ENCODE data around the gene DPP10. TPM values are rescaled to one million over a fixed set of nuclear protein-coding genes. Genes with fewer than 3 reads are reported as not detected.

The DPP10 gene
- total RNA-seq, 2 donors from 2014 or later, result not detected

DNA sequence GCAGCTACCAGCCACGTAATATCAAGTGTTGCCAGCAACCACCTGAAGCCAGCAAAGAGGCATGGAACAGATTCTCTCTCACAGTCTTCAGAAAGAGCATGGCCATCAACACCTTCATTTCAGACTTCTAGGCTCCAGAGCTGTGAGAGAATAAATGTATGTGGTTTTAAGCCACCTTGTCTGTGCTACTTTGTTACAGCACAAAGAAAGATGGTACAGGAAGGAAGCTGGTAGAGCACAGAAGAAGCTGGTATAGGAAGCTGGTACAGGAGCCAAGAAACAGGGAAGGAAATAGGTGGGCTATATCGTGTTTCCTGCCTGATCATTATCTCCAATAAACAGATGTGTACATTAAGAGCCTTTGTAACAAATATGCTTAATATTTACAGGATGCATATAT, 217.4 kb downstream of the DPP10 start:
- peaks cover 2 to 3% of the 10 kb centered on the region in 2 donors for H3K9me3 Mint-ChIP-seq
- H3K4me1 Mint-ChIP-seq (ENCODE audit: low read depth), result peaks cover 7% of the 10 kb centered on the region
- DNase-seq (no peak), ATAC-seq (replicated peaks in 1 of 2) (no peak)
- peaks cover 22% of the 10 kb centered on the region for H3K27me3 Mint-ChIP-seq (ENCODE audit: low read depth)
- H3K4me3 Mint-ChIP-seq, result no peak overlapping the region
- H3K36me3 Mint-ChIP-seq (ENCODE audit: insufficient read depth in 2 of 2), result peaks cover 2% of the 10 kb centered on the region in 2 donors
- H3K27ac Mint-ChIP-seq, result no peak overlapping the region

DNA sequence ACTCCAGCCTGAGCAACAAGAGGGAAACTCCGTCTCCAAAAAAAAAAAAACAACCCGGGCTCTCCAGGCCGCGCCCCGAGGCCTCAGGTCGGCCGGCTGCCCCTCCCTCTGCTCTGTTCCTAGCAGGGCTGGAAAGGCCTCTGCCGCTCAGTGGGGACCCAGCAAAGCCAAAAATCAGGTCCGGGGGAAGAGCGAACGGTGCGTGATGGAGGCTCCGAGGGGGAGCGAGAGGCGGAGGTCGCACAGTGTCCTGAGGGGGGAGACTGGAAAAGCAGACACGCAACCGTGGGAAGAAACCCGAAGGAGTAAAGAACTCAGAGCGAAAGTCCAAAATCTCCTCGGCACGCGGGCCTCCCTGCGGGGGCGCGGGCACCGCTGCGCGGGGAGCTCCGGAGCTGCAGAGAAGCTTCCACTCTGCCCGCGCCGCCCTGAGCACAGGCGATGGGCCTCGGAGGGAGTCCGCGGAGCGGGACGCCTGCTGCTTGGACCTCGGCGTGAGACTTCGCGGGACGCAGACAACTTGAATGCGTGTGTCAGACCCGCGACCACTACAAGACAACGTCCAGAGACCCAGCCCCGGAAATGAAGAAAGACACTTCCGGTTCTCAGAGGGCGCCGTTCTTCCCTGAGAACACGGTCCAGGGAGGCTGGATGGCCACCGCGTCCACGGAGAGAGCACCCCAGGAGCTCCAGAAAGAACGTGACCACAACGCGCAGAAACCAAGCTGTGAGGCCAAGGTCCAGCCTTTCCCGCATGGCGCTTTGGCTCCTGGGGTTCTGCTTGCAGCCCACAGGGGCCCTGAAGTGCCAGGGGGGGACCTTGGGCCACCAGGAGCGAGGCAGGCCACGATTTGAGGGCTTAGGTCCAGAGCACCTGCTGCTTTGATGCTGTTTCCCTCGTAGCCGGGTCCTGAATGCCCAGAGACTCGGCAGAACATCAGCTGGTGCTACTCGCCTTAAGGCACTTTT, 219.8 kb downstream of the DPP10 start:
- Mint-ChIP-seq H3K4me3 (peak overlapping the region; percentile 86 to 87), H3K4me1 (ENCODE audit: low read depth) (peaks cover 7% of the 10 kb centered on the region), H3K27ac (no peak overlapping the region), H3K9me3 (peaks cover 2% of the 10 kb centered on the region in 2 donors), H3K27me3 (ENCODE audit: low read depth) (peaks cover 11% of the 10 kb centered on the region), H3K36me3 (ENCODE audit: insufficient read depth in 2 of 2) (peaks cover 2% of the 10 kb centered on the region in 2 donors)
- DNase-seq, result peak; percentile 1 to 5
- ATAC-seq (replicated peaks in 1 of 2), result peak in 1 of 2 donors; percentile 67

DNA sequence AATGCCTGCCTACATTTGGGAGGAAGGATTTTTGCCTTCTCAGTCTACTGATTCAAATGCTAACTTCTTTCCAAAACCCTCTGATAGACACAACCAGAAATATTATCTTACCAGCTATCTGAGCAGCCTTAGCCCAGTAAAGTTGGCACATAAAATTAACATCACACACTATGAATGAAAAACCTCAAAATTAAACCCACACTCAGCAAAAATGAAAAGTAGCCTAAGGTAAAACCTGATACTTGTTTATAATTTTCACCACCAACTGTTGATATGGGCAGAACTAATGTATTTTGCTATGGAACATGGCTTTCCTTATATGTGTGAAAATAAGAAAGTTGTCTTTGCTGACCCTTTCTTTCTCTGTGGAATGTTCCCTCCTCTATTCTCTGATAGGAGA, 226.0 kb downstream of the DPP10 start:
- DNase-seq (no peak), ATAC-seq (replicated peaks in 1 of 2) (no peak)
- no peaks in the 10 kb centered on the region for H3K36me3 Mint-ChIP-seq (ENCODE audit: insufficient read depth in 2 of 2)
- H3K9me3 Mint-ChIP-seq, result no peaks in the 10 kb centered on the region
- no peaks in the 10 kb centered on the region for H3K4me1 Mint-ChIP-seq (ENCODE audit: low read depth)
- H3K27me3 Mint-ChIP-seq (ENCODE audit: low read depth), result no peaks in the 10 kb centered on the region
- H3K4me3 Mint-ChIP-seq, result no peak overlapping the region
- H3K27ac Mint-ChIP-seq, result no peak overlapping the region

DNA sequence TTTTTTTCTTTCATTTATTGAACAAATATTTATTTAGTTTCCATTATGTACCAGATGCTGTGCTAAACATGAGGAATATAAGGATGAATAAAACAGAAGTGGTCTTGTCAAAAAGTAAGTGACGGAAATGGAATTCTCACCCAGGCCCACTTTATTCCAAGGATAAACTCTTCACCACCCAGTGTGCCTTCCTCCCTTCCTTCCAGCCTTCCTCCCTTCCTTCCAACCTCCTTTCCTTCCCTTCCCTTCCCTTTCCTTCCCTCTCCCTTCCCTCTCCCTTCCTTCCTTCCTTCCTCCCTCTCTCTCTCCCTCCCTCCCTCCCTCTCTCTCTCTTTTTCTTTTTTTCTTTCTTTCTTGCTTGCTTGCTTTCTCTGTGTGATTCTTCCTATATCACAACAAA, 240.8 kb downstream of the DPP10 start:
- DNase-seq, result no peak
- Mint-ChIP-seq H3K4me3 (no peak overlapping the region), H3K27ac (no peak overlapping the region), H3K4me1 (ENCODE audit: low read depth) (no peaks in the 10 kb centered on the region), H3K9me3 (no peaks in the 10 kb centered on the region), H3K36me3 (ENCODE audit: insufficient read depth in 2 of 2) (no peaks in the 10 kb centered on the region), H3K27me3 (ENCODE audit: low read depth) (no peaks in the 10 kb centered on the region)
- no peak for ATAC-seq (replicated peaks in 1 of 2)

DNA sequence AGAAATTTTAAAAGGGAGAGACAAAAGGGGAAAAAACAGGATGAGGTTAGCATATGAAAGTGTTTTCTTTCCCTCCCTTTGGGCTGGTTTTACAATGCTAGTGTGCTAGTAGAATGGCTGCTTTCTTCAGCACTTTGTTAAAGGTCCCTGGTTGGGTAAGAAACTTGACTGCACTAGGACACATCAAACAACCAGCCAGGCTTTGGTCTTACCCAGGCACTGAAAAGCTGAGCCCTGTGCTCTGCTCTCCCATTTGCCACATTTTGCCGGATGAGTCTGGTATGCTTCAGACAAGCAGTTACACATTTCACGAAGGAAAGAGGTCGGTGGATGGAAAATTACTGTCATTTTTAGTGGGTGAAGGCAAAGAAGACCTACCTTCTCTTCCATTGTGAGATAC, 242.0 kb downstream of the DPP10 start:
- Mint-ChIP-seq H3K27ac (no peak overlapping the region), H3K36me3 (ENCODE audit: insufficient read depth in 2 of 2) (no peaks in the 10 kb centered on the region), H3K27me3 (ENCODE audit: low read depth) (no peaks in the 10 kb centered on the region), H3K4me1 (ENCODE audit: low read depth) (no peaks in the 10 kb centered on the region), H3K9me3 (no peaks in the 10 kb centered on the region), H3K4me3 (peak overlapping the region in 1 of 2 donors; percentile 8)
- ATAC-seq (replicated peaks in 1 of 2) (peak in 1 of 2 donors; percentile 59), DNase-seq (peak in 1 of 2 donors; percentile 9)

DNA sequence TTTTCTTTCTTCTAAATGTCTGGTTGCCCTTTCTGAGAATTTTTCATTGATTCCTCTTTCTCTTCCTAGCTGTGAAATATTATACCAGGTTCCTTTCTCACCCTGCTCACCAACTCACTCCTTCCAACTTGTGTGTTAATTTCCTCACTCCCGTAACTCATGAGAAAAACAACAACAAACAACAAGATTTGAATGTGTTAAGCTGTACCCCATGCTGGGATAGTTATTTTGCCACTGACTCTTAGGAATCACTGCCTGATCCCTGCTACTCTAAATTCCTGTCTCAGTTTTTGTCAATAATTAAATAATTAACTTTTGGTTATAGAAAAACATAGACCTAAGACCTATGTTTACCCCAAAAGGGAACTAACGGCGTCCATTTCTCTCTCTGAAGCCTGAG, 242.7 kb downstream of the DPP10 start:
- Mint-ChIP-seq H3K27me3 (ENCODE audit: low read depth) (no peaks in the 10 kb centered on the region), H3K4me3 (no peak overlapping the region), H3K9me3 (no peaks in the 10 kb centered on the region), H3K36me3 (ENCODE audit: insufficient read depth in 2 of 2) (no peaks in the 10 kb centered on the region), H3K4me1 (ENCODE audit: low read depth) (no peaks in the 10 kb centered on the region), H3K27ac (no peak overlapping the region)
- DNase-seq (no peak), ATAC-seq (replicated peaks in 1 of 2) (no peak)

DNA sequence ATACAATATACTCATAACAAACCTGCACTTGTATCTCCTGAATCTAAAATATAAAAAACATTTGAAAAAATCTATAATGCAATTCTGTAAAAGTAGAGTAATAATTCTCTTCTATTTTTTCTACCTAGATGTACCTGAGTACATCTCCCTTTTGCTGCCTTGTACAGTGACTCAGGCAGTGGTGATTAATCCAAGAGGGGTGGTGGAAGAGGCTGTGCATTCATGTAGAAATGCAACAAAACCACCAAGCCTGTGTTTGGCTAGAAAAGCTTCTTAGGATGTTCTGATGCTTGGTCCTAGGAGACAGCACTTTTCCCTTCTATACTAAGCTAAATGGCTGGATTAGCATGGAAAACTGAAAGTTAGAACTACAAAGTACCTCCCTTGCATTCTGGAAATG, 245.8 kb downstream of the DPP10 start:
- DNase-seq (no peak), ATAC-seq (replicated peaks in 1 of 2) (no peak)
- Mint-ChIP-seq H3K27me3 (ENCODE audit: low read depth) (no peaks in the 10 kb centered on the region), H3K27ac (no peak overlapping the region), H3K36me3 (ENCODE audit: insufficient read depth in 2 of 2) (no peaks in the 10 kb centered on the region), H3K4me1 (ENCODE audit: low read depth) (no peaks in the 10 kb centered on the region), H3K9me3 (peaks cover 6 to 7% of the 10 kb centered on the region in 2 donors), H3K4me3 (no peak overlapping the region)

DNA sequence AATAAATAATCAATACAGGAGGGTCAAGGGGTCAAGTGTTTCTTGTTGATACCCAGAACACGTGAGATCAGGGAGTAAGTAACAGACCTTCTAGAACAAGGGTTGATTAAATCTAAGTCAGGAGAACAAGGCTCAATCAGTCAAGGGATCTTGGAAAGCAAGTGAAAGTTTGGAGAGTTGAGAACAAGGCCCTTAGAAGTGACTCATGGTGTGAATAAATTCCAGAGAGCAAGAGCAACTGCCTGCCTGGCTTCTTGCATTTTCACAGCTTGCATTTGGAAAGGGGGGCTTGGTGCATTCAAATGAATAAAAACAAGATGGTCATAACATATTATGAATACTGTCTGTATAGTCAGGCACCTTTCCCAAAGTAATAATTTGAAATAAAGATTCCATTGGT, 256.1 kb downstream of the DPP10 start:
- no peak for DNase-seq
- no peak for ATAC-seq (replicated peaks in 1 of 2)
- Mint-ChIP-seq H3K36me3 (ENCODE audit: insufficient read depth in 2 of 2) (no peaks in the 10 kb centered on the region), H3K27me3 (ENCODE audit: low read depth) (no peaks in the 10 kb centered on the region), H3K4me3 (no peak overlapping the region), H3K9me3 (peaks cover 1 to 3% of the 10 kb centered on the region in 2 donors), H3K4me1 (ENCODE audit: low read depth) (no peaks in the 10 kb centered on the region), H3K27ac (no peak overlapping the region)

DNA sequence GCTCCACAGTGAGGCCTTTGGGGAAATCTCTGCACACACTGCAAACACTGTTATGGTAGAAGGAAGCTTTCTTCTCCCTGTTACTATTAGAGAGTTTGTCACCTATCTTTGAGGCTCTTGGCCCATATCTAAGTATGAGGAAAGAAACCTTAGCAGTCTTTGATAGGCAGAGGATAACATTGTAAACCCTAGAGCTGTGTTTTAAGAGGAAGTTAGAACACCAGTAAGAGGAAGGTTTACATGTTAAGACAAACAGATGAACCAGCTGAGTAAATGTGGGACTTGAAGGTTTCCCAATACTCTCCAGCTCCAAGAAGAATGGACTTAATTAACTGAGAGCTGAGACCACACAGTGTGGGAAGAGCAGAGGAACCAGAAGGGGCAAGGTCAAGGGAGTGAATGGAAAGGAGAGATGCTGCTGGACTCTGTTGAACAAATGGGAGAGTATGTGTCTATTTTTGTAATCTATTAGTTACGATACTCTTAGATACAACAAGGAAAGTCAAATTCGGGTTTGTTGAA, 257.0 kb downstream of the DPP10 start:
- DNase-seq, result no peak
- H3K4me3 Mint-ChIP-seq, result no peak overlapping the region
- no peaks in the 10 kb centered on the region for H3K36me3 Mint-ChIP-seq (ENCODE audit: insufficient read depth in 2 of 2)
- no peaks in the 10 kb centered on the region for H3K27me3 Mint-ChIP-seq (ENCODE audit: low read depth)
- no peak for ATAC-seq (replicated peaks in 1 of 2)
- H3K27ac Mint-ChIP-seq, result no peak overlapping the region
- H3K9me3 Mint-ChIP-seq, result peaks cover 3 to 6% of the 10 kb centered on the region in 2 donors
- H3K4me1 Mint-ChIP-seq (ENCODE audit: low read depth), result no peaks in the 10 kb centered on the region

DNA sequence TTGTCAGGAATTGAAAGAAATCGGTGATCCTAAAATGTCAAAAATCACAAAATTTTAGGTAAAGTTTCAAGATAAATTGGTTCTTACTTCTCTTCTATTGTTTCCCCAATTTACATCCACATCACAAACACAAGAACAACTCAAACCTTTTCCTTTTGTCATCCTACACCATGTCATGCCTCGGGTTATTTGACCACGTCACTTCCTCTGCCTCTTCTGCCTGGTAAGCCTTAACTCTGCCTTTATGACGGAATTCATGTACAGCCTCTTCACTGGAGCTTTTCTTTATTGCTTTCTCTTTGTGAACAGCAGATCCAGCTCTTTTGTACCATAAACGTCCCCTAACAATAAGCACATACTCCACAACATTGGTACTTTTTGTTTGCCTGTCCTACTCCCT, 258.0 kb downstream of the DPP10 start:
- ATAC-seq (replicated peaks in 1 of 2), result no peak
- no peak overlapping the region for H3K4me3 Mint-ChIP-seq
- no peaks in the 10 kb centered on the region for H3K36me3 Mint-ChIP-seq (ENCODE audit: insufficient read depth in 2 of 2)
- peaks cover 4 to 5% of the 10 kb centered on the region in 2 donors for H3K9me3 Mint-ChIP-seq
- no peak overlapping the region for H3K27ac Mint-ChIP-seq
- no peaks in the 10 kb centered on the region for H3K27me3 Mint-ChIP-seq (ENCODE audit: low read depth)
- no peak for DNase-seq
- H3K4me1 Mint-ChIP-seq (ENCODE audit: low read depth), result no peaks in the 10 kb centered on the region

DNA sequence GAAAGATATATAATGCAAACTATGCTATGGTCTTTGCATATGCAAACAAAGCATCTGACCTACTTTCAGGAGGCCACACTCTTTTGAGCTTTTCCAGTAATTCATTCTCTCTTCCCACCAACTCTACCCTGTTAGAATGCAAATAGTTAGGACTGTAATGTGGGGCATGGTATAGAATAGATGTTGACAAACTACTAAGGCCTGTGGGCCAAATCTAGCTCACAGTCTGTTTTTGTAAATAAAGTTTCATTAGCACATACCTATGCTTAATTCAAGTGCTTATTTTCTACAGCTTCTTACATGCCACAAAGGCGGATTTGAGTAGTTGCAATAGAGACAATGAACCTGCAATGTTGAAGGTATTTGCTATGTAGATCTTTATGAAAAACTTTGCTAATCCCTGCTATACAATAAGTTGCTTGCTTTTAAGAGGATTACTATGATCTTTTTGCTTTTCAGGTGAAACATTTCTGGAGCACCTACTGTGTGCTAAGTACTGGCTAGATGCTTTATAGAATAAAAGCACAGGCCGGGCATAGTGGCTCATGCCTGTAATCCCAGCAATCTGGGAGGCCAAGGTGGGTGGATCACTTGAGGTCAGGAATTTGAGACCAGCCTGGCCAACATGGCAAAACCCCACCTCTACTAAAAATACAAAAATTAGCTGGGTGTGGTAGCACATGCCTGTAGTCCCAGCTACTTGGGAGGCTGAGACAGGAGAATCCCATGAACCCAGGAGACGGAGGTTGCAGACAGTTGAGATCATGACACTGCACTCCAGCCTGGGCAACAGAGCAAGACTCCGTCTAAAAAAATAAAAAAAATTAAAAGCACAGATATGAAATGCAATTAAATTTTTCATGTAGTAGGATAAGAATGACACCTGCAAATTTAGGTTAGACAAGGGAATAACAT, 267.8 kb downstream of the DPP10 start:
- no peaks in the 10 kb centered on the region for H3K36me3 Mint-ChIP-seq (ENCODE audit: insufficient read depth in 2 of 2)
- no peak for ATAC-seq (replicated peaks in 1 of 2)
- H3K27ac Mint-ChIP-seq, result no peak overlapping the region
- no peaks in the 10 kb centered on the region for H3K4me1 Mint-ChIP-seq (ENCODE audit: low read depth)
- peaks cover 2 to 3% of the 10 kb centered on the region in 2 donors for H3K9me3 Mint-ChIP-seq
- no peak for DNase-seq
- H3K27me3 Mint-ChIP-seq (ENCODE audit: low read depth), result no peaks in the 10 kb centered on the region
- no peak overlapping the region for H3K4me3 Mint-ChIP-seq

DNA sequence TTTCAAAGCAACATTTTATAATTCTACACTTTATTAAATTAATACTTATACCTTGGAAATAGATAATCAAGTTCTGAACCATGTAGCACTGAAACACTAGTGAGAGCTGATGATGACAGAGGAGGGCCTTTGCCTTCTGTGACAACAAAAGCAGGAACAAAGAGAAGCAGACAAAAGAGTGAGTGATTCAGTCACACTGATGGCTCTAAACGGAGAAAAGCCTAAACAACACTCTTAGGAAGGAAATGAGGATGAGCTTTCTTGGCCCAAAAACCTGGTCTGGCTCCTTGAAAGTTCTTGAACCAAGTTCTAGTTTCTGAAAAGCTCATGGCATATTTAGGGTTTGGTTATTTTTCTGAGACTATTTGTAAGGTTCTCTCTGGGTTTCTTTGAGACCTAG, 271.9 kb downstream of the DPP10 start:
- Mint-ChIP-seq H3K27ac (no peak overlapping the region), H3K4me3 (no peak overlapping the region), H3K27me3 (ENCODE audit: low read depth) (no peaks in the 10 kb centered on the region), H3K4me1 (ENCODE audit: low read depth) (no peaks in the 10 kb centered on the region), H3K36me3 (ENCODE audit: insufficient read depth in 2 of 2) (no peaks in the 10 kb centered on the region), H3K9me3 (no peaks in the 10 kb centered on the region)
- no peak for ATAC-seq (replicated peaks in 1 of 2)
- DNase-seq, result no peak

DNA sequence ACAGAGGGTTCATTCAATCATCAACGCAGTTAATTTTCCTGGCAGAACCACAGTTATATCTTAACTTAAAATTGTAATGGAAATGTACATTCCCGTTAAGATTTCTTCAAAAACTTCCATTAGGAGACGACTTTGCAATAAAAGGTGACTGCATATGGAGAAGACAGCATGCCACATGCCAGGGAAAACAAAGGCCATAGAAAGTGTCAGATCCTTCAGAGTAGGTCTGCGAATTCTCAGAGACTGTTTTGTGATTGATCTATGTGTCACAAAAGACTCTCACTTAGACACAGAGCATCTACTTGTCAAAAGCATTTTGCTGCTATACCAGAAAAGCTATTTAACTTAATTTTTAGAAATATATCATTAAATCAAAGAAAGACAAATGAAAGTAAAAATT, 274.6 kb downstream of the DPP10 start:
- Mint-ChIP-seq H3K4me3 (no peak overlapping the region), H3K9me3 (peaks cover 0 to 2% of the 10 kb centered on the region in 2 donors), H3K27ac (no peak overlapping the region), H3K27me3 (ENCODE audit: low read depth) (no peaks in the 10 kb centered on the region), H3K36me3 (ENCODE audit: insufficient read depth in 2 of 2) (no peaks in the 10 kb centered on the region), H3K4me1 (ENCODE audit: low read depth) (no peaks in the 10 kb centered on the region)
- ATAC-seq (replicated peaks in 1 of 2) (no peak), DNase-seq (no peak)

Data from activated T-cell treated with anti-CD3 and anti-CD28 coated beads, Interleukin-2, amount 50 U/mL, for 72 hours (primary cell).